Skin of body (tissue), 2 donors: ENCODE measurements around the gene BCL10. TPM values are rescaled to one million over a fixed set of nuclear protein-coding genes. Genes with fewer than 3 reads are reported as not detected.
A peak's percentile ranks its signal among the peaks of the same experiment; 100 is the strongest.

Source experiments
- DNase-seq: peaks from one replicate; lab custom pipeline; 2025; lab: John Stamatoyannopoulos, UW
- total RNA-seq: library from RNA; depleted of rRNA; stranded (reverse); fragments of >200 nt; gene quantifications from one replicate; pipeline ENCODE4 v1.2.3, GENCODE V29; 2014

BCL10 gene
- total RNA-seq, result 25.3 TPM

- DNase-seq, result peak; percentile 99
These were observed at the start of gene BCL10 for GRCh38 chr1:85276215-85276977. Gene BCL10 (minus strand): TSS chr1:85276632. CDS start chr1:85276352, 280 bp downstream.

- DNase-seq, result no peak
These were observed 49.5 kb upstream of the BCL10 start for GRCh38 chr1:85325920-85326319.

- no peak for DNase-seq
These were observed 47.3 kb upstream of the BCL10 start for GRCh38 chr1:85323770-85324169.

DNA sequence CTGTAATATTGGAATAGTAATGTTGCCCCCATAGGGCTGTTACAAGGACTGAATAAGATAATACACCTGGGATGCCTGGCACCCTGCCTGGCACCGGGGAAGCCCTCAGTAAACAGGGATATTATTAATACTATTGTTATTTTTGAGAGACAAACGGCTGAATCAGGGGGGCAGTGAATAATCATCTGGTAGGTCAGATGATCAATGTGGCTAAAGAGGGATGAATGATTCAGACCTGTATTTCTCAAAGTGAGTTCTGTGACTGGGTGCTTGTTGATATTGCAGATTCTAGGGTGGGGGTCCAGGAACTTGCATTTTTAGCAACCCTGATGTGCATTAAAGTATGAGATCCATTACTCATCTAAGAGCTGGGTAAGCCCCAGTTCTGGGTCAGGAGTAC, 46.2 kb upstream of the BCL10 start:
- DNase-seq, result no peak

- DNase-seq, result no peak
These were observed 45.0 kb upstream of the BCL10 start for GRCh38 chr1:85321237-85321964.

GRCh38 chr1:85320371-85321131, 44.1 kb upstream of the BCL10 start:
- no peak for DNase-seq

DNA sequence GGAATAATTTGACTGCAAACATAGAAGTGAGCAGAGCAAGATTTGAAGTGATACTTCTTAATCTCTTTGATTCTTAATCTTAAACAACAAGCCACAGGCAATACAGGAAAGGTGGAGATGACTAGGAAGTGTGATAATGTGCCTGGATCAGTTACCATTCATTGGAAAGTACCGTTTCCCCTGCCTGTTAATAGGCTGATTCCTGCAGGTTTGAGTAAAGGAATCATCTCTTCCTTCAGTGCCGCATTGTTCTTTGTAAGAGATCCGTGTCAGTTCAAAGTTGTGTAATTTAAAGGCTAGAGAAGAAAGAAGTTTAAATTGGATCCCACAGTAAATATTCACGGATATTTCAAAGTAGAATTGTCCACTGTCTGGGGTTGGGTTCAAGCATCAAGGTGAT, 43.5 kb upstream of the BCL10 start:
- DNase-seq, result no peak

GRCh38 chr1:85319491-85319890, 43.1 kb upstream of the BCL10 start:
- DNase-seq, result no peak

- DNase-seq, result no peak
These were observed 41.8 kb upstream of the BCL10 start for GRCh38 chr1:85318217-85318616.

- peak; percentile 39 for DNase-seq
These were observed 41.1 kb upstream of the BCL10 start for GRCh38 chr1:85317560-85317959.

GRCh38 chr1:85316321-85316720, 39.9 kb upstream of the BCL10 start:
- no peak for DNase-seq

- DNase-seq, result no peak
These were observed 39.4 kb upstream of the BCL10 start for GRCh38 chr1:85315789-85316188.

- DNase-seq, result no peak
These were observed 38.3 kb upstream of the BCL10 start for GRCh38 chr1:85314726-85315125.

DNA sequence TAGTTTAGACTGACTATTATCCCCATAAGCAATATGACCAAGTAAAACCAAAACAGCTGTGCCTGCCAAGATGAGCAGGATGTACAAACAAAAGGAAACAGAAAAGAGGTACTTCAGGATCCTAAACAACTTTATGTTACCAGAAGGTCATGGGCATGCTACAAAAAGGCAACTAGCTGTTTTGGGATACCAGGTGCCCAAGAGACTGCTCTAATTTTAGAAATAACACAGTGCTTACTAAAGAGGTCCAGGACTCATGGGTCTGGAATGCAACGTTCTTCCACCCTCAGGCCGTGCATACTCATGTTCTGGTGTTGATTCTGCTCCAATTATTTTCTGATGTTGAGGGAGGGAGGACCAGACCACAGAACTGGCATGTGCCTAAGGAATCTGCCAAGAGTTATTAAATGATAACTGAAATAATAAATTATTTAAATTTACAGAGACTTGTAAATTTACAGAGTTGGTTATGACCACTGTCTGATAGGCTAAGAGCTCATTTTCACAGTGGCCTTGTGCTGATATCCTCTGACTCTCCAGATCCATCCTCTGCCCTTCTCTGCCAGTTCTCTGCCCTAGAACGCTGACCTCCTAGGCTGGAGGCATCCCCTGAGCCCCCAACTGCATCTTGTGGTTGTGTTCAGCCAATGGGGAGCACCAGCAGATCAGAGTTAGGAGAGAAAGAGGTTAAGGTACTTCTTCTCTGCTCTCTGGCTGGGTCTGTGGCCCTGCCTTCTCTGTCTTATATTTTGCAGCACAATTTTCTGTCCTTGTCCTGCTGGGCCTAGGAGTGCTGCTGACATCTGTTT, 37.7 kb upstream of the BCL10 start:
- DNase-seq, result no peak

DNA sequence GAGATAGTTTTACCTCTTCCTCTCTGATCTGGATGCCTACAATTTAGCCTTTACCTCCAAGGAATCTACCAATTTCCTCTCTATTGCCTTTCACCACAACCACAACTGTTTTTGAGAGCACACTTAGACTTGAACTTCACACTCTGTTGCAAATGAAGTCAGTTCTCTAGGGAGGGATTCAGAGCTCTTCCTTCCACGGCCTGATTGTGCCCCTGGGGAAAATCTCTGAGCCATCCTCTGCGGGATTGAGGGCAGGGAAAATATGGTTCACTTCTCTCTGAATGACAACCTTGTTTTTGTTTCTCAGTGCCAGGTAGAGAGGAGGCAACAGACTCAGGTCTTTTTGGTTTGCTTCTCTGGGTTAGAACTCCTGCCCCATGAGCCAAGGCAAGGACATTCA, 35.4 kb upstream of the BCL10 start:
- DNase-seq, result no peak

DNA sequence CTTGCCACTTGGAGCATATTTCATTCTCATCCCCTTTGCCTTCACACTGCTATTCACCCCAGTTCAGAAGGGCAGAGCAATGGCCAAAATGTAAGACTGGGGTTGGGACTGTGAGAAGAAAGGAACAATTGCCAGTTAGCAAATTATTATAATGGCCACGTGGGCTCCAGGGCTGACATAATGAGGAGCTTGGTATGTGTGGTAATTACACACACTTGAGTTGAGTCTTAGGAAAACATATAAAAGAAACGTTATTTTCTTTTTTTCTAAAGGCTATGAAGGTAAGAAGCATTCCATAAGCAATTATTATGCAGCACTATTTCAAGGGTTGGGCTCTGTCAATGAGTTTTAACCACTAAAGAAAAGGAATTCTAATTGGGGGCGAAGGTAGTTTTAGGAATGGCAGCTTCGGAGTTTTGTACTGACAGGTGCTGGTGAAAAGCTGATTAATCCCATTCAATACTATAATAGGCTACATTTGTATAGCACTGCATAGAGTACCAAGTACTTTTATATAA, 32.5 kb upstream of the BCL10 start:
- no peak for DNase-seq

DNA sequence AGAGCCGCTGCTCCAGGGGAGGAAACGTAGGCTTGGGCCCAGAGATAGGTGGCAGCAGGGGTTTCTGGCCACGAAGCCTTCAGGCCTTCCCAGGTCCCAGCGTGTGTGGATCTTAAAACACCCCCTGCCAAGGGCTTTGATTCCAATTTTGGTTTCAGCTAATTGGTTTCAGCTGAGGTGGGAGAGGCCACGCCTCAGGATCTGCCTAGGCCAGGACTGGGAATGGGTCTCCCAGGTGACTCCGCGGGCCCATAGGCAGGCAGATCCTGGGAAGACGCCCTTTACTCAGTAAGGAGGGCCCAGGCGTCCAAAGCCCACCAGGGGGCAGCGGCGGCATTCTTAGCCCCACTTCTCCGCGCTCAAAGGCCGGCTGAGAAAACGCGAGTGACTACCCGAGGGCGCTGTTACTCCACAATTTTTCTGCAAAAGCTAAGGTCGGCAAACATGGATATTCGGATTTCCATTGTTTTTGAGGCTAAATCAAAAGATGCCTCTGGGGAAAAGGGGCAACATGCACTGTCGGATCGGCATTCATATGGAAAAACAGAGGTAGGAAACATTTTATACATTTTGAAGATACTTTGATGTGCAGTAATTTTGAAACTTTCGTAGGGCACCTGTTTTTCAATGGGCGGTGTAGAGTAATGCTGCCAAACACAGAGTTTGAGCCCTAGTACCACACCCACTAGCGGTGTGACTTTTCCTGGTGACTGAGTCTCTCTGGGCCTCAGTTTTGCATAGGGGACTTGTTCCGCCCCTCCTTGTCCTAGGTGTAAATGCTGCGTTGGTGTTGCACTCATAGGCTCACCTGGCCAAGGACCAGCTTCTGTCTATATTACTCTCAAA, 31.8 kb upstream of the BCL10 start:
- DNase-seq, result peak; percentile 88

DNA sequence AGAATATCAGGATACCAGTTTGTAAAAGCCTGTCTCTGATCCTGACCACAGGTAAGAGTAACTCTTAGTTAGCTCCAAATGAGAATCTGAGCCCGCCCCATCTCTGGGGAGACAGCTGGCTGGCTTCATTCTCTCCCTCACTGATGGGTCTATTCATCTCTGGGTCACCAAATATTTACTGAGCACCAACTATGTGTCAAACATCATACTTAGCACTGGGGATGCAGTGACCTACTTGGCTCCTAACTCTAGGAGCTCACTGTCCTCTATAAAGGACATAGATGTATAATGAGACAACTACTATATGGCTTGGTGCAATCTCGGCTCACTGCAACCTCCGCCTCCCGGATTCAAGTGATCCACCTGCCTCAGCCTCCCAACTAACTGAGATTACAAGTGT, 29.8 kb upstream of the BCL10 start:
- DNase-seq, result no peak

DNA sequence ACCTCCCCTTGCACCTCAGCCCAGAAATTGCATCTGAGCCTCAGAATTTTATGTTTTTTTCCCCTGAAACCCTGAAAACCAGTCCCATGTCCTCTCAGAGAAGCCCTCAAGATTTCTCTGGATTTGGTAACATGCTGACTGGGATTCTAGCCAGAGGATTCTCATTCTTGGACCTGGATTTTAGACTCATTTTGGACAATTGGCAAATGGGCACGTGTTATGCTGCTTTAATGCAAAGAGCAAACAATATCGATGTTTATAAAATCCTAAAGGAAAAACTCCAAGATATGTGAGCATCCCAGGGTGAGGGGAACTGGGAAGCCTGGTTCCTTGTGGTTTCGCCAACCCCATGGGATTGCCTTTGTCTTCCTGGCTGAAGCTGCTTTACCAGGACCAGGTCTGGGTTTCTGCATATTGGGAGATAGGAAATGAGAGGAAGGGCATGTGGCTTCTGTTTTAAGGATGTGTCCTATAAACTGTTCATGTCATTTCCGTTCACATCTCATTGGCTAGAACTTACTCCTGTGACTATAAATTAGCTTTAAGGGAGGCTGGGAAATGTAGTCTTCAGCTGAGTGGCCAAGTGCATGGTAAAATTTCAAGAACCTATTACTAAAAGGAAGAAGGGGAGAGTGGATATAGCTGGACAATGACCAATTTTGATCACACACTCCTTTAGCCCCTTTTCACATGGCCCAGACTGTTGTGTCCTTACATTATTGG, 27.2 kb upstream of the BCL10 start:
- DNase-seq, result no peak

- DNase-seq, result no peak
These were observed 23.7 kb upstream of the BCL10 start for GRCh38 chr1:85300140-85300539.
